PC-3 (cell line): ENCODE data around the gene AUH. TPM values are rescaled to one million over a fixed set of nuclear protein-coding genes. Genes with fewer than 3 reads are reported as not detected.

Experiments used
- ATAC-seq: fragments of 200-7000 bp; cut with Tn5 transposase; 2 replicates; pipeline ENCODE4 v1.9.1; 2020; ENCODE audit warnings: mild to moderate bottlenecking, moderate library complexity
- BruUV-seq: library from RNA; stranded (reverse); fragments of 400-500 nt; replicated peaks from 2 replicates; lab custom pipeline; 2021; lab: Mats Ljungman, UMichigan
- CTCF ChIA-PET: fragments of 300-600 bp; sonication (Branson Sonifier 250); formaldehyde crosslinking; loops from one replicate; lab custom pipeline; 2022; ENCODE audit warnings: antibody characterized with exemption; lab: Charles Lee
- POLR2A ChIA-PET: fragments of 300-600 bp; sonication (Branson Sonifier 250); formaldehyde crosslinking; loops from one replicate; lab custom pipeline; 2022; ENCODE audit warnings: antibody characterized with exemption; ENCODE audit not compliant: unreplicated experiment; lab: Charles Lee
- DNase-seq: peaks from one replicate; pipeline ENCODE4 v3.0.0-alpha.2; 2015
- H2AFZ ChIP-seq: fragments of 300-600 bp; sonication (generic); 2 replicates; pipeline ENCODE4 v1.6.0; 2016; ENCODE audit warnings: antibody characterized with exemption, low read length
- H3F3A ChIP-seq: fragments of 300-600 bp; sonication (generic); one replicate; pipeline ENCODE4 v1.6.0; 2017; ENCODE audit warnings: antibody characterized with exemption, low read length, control low read depth, mild to moderate bottlenecking; ENCODE audit not compliant: unreplicated experiment
- H3K27ac ChIP-seq: fragments of 300-600 bp; sonication (generic); 2 replicates; pipeline ENCODE4 v1.5.1; 2016; ENCODE audit warnings: mild to moderate bottlenecking, low read length
- H3K27me3 ChIP-seq: fragments of 300-600 bp; sonication (generic); 2 replicates; pipeline ENCODE4 v1.6.1; 2016; ENCODE audit warnings: low read length, mixed read lengths
- H3K36me3 ChIP-seq: fragments of 300-600 bp; sonication (generic); 2 replicates; pipeline ENCODE4 v1.6.1; 2016; ENCODE audit warnings: low read depth, mixed run types, low read length, mixed read lengths
- H3K4me1 ChIP-seq: fragments of 300-600 bp; sonication (generic); 2 replicates; pipeline ENCODE4 v1.5.1; 2016; ENCODE audit warnings: low read length; ENCODE audit not compliant: insufficient read depth
- H3K4me2 ChIP-seq: fragments of 300-600 bp; sonication (generic); 2 replicates; pipeline ENCODE4 v1.6.0; 2016; ENCODE audit warnings: low read length
- H3K4me3 ChIP-seq: fragments of 300-600 bp; sonication (generic); 2 replicates; pipeline ENCODE4 v1.5.1; 2016; ENCODE audit warnings: mild to moderate bottlenecking, low read length, mixed read lengths
- H3K79me2 ChIP-seq: fragments of 300-600 bp; sonication (generic); 2 replicates; pipeline ENCODE4 v1.6.1; 2017; ENCODE audit warnings: low read length, mixed read lengths
- H3K9ac ChIP-seq: fragments of 300-600 bp; sonication (generic); 2 replicates; pipeline ENCODE4 v1.6.0; 2016; ENCODE audit warnings: mild to moderate bottlenecking, low read length
- H3K9me2 ChIP-seq: fragments of 300-600 bp; sonication (generic); replicated peaks from 2 replicates; pipeline ENCODE4 v1.6.1; 2016; ENCODE audit warnings: mixed run types, low read length, mixed read lengths
- H3K9me3 ChIP-seq: fragments of 300-600 bp; sonication (generic); 2 replicates; pipeline ENCODE4 v1.6.1; 2016; ENCODE audit warnings: low read length, mixed read lengths
- H4K20me1 ChIP-seq: fragments of 300-600 bp; sonication (generic); 2 replicates; pipeline ENCODE4 v1.6.1; 2016; ENCODE audit warnings: low read length, mixed read lengths
- EZH2 ChIP-seq: fragments of 300-600 bp; sonication (generic); IDR thresholded peaks from one replicate; pipeline ENCODE4 v1.6.1; 2017; ENCODE audit warnings: antibody characterized with exemption, mild to moderate bottlenecking, low read length; ENCODE audit not compliant: unreplicated experiment
- EZH2phosphoT487 ChIP-seq: fragments of 300-600 bp; sonication (generic); IDR thresholded peaks from 2 replicates; pipeline ENCODE4 v1.6.1; 2018; ENCODE audit warnings: mild to moderate bottlenecking, antibody characterized with exemption, low read length, borderline replicate concordance
- intact Hi-C: fragments of 100-400 bp; cut with micrococcal nuclease; formaldehyde crosslinking; loops from 2 replicates; pipeline ENCODE4 v1.9.0; 2023
- total RNA-seq: library from RNA; depleted of rRNA; stranded (reverse); fragments of >200 nt; gene quantifications from 2 replicates; pipeline ENCODE4 v1.2.3, GENCODE V29; 2014
- TF ChIP-seq, protein P1 (sequence below): fragments of 300-600 bp; sonication (generic); conservative IDR thresholded peaks from 2 replicates; pipeline ENCODE4 v1.5.1; 2017; ENCODE audit warnings: antibody characterized with exemption, low read depth, mild to moderate bottlenecking, low read length

AUH gene
- total RNA-seq, 1 experiment from 2014 or later, result 30.4 TPM

DNA sequence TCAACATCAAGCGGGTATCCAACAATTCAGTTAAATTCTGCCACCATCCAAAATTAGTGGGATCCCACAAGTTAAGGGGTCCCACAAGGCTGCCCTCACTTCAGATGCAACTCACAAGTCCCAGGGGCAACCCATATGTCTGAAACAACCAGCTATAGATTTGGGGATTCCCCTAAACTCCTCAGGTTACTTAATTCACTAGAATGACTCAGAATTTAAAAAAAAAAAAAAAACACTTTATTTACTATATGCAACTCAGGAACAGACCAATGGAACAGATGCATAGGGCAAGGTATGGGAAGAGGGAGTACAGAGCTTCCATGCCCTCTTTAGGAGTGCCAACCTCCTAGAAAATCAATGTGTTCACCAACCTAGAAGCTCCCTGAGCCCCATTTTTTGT is 15.1 kb downstream of the AUH start:
- Histone ChIP-seq H3K9me3 (no peaks in the 10 kb centered on the region), H3K27me3 (no peaks in the 10 kb centered on the region), H3K36me3 (peaks cover 7% of the 10 kb centered on the region; the same call in 1 of the 2 replicates), H3K79me2 (peaks cover 11% of the 10 kb centered on the region), H4K20me1 (no peaks in the 10 kb centered on the region), H3K27ac (peak overlapping the region; percentile 79; the same call in 1 of the 2 replicates), H3K4me1 (peaks cover 45% of the 10 kb centered on the region), H3K4me2 (no peak overlapping the region), H3K9me2 (no peaks in the 10 kb centered on the region), H3F3A (no peaks in the 10 kb centered on the region), H3K4me3 (no peak overlapping the region), H2AFZ (no peak overlapping the region), H3K9ac (no peak overlapping the region)
- intact Hi-C loops, result loop anchor here (5.0 to 10.0 kb wide), 2 partner anchors 259 to 352 kb away; no protein-coding TSS in a partner anchor
- peak; percentile 40 for ATAC-seq
- peak; percentile 33 for DNase-seq
- ChIA-PET POLR2A (no interaction called here), CTCF (no interaction called here)
- TF ChIP-seq EZH2phosphoT487 (no peak), EZH2 (no peak)
- TF ChIP-seq, protein P1, sequence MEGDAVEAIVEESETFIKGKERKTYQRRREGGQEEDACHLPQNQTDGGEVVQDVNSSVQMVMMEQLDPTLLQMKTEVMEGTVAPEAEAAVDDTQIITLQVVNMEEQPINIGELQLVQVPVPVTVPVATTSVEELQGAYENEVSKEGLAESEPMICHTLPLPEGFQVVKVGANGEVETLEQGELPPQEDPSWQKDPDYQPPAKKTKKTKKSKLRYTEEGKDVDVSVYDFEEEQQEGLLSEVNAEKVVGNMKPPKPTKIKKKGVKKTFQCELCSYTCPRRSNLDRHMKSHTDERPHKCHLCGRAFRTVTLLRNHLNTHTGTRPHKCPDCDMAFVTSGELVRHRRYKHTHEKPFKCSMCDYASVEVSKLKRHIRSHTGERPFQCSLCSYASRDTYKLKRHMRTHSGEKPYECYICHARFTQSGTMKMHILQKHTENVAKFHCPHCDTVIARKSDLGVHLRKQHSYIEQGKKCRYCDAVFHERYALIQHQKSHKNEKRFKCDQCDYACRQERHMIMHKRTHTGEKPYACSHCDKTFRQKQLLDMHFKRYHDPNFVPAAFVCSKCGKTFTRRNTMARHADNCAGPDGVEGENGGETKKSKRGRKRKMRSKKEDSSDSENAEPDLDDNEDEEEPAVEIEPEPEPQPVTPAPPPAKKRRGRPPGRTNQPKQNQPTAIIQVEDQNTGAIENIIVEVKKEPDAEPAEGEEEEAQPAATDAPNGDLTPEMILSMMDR, result no peak
- no TSS peak for BruUV-seq

DNA sequence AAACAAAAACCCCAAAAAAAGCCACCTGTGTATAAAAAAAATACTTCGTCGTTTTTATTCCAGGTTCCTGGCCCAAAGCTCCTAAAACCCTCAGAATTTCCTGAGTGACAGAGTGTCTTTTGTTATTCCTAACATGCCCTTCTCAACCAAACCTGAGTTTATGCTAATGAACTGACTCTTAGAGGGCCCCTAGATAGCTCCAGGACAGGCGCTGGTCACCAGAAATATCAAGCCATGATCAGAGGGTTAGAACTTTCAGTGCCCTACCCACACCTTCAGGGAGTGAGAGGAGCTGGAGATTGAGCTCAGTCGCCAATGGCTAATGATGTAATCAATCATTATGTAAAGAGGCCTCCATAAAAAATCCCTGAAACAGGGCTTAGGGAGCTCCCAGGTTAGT is 15.7 kb downstream of the AUH start:
- CTCF ChIA-PET, result no interaction called here
- intact Hi-C loops, result loop anchor here (5.0 to 10.0 kb wide), 2 partner anchors 259 to 351 kb away; no protein-coding TSS in a partner anchor
- POLR2A ChIA-PET, result no interaction called here
- Histone ChIP-seq H3K9me3 (no peaks in the 10 kb centered on the region), H4K20me1 (no peaks in the 10 kb centered on the region), H2AFZ (no peak overlapping the region), H3K36me3 (peaks cover 10% of the 10 kb centered on the region; the same call in 1 of the 2 replicates), H3K4me2 (no peak overlapping the region), H3K4me1 (peaks cover 45% of the 10 kb centered on the region), H3K4me3 (no peak overlapping the region), H3K9ac (no peak overlapping the region), H3K9me2 (no peaks in the 10 kb centered on the region), H3K27ac (no peak overlapping the region), H3K27me3 (no peaks in the 10 kb centered on the region), H3K79me2 (peaks cover 11% of the 10 kb centered on the region), H3F3A (no peaks in the 10 kb centered on the region)
- no peak for DNase-seq
- TF ChIP-seq EZH2 (no peak), EZH2phosphoT487 (no peak)
- TF ChIP-seq, protein P1, result no peak
- BruUV-seq, result no TSS peak
- ATAC-seq, result no peak

DNA sequence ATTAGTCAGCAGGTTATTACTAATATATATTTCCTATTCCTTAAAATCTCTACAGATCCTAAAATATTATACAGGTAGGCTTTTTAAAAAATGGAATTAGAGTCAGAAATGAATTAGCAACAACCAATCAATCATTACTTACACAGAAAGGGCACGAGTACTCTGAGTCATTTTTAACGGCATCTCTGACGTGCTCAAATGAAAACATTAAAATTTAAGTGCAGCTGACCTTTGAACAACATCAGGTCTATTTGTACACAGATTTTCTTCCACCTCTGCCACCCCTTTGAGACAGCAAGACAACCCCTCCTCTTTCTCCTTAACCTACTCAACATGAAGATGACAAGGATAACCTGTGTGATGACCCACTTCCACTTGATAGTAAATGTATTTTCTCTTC is 19.1 kb downstream of the AUH start:
- Histone ChIP-seq H3K4me2 (peak overlapping the region; percentile 36), H3K9me2 (no peaks in the 10 kb centered on the region), H4K20me1 (no peaks in the 10 kb centered on the region), H3K9me3 (no peaks in the 10 kb centered on the region), H3K4me1 (peaks cover 29% of the 10 kb centered on the region), H3K79me2 (peaks cover 11% of the 10 kb centered on the region), H3K9ac (peak overlapping the region; percentile 54), H3F3A (no peaks in the 10 kb centered on the region), H3K27ac (peak overlapping the region; percentile 80), H3K27me3 (no peaks in the 10 kb centered on the region), H3K36me3 (peaks cover 10% of the 10 kb centered on the region), H2AFZ (no peak overlapping the region), H3K4me3 (no peak overlapping the region)
- no TSS peak for BruUV-seq
- ATAC-seq (peak; percentile 58), DNase-seq (peak; percentile 43)
- ChIA-PET POLR2A (no interaction called here), CTCF (no interaction called here)
- no peak for TF ChIP-seq EZH2phosphoT487
- intact Hi-C loops, result loop anchor here (10.0 kb wide), 1 partner anchor 348 kb away; no protein-coding TSS in a partner anchor
